Gastrocnemius medialis (tissue), 4 donors: ENCODE measurements around the gene CUX1. TPM values are rescaled to one million over a fixed set of nuclear protein-coding genes. Genes with fewer than 3 reads are reported as not detected.

Source experiments
- ATAC-seq, 2 donors: fragments of 150-250 bp; one replicate each; pipeline ENCODE4 v1.9.1; 2016
- DNase-seq, 2 donors: peaks; one replicate each; pipeline ENCODE4 v3.0.0-alpha.2; 2019
- H3K27ac ChIP-seq, 4 donors: fragments of 200-600 bp; sonication (generic); 1 replicate in 1 of 4; 2 replicates in 3 of 4; pipeline ENCODE4 v1.5.1; 2016 to 2018; ENCODE audit warnings: mild to moderate bottlenecking in 2 of 4, moderate library complexity in 1 of 4
- H3K27me3 ChIP-seq, 3 donors: fragments of 200-600 bp; sonication (generic) in 2 of 3; 1 replicate in 1 of 3; 2 replicates in 2 of 3; pipeline versions ENCODE4 v1.5.1 to v1.6.0; 2016 to 2019; ENCODE audit warnings: mild to moderate bottlenecking in 1 of 3, moderate library complexity in 1 of 3
- H3K36me3 ChIP-seq, 2 donors: fragments of 200-600 bp; sonication (generic) in 1 of 2; one replicate each; pipeline ENCODE4 v1.5.1; 2017 to 2018
- H3K4me1 ChIP-seq, 2 donors: fragments of 200-600 bp; sonication (generic) in 1 of 2; one replicate each; pipeline ENCODE4 v1.5.1; 2016 to 2017; ENCODE audit warnings: mild to moderate bottlenecking in 2 of 2
- H3K4me3 ChIP-seq, 4 donors: fragments of 200-600 bp; sonication (generic) in 3 of 4; 1 replicate in 1 of 4; 2 replicates in 3 of 4; pipeline ENCODE4 v1.5.1; 2016 to 2019; ENCODE audit warnings: mild to moderate bottlenecking in 2 of 4
- H3K9me3 ChIP-seq, 3 donors: fragments of 200-600 bp; sonication (generic) in 2 of 3; 1 replicate in 1 of 3; 2 replicates in 2 of 3; pipeline ENCODE4 v1.5.1; 2016 to 2019
- POLR2A ChIP-seq, 2 donors: fragments of 450-650 bp; IDR thresholded peaks; one replicate each; pipeline ENCODE4 v1.6.1; 2017; ENCODE audit warnings: antibody characterized with exemption in 2 of 2, mild to moderate bottlenecking in 2 of 2, moderate library complexity in 2 of 2
- in situ Hi-C, 4 donors: fragments of 200-750 bp; cut with MboI; loops; one replicate each; pipeline versions ENCODE4 v1.15.0 to v1.8.0; 2017; ENCODE audit warnings: low sequenced_read_pairs in 4 of 4
- intact Hi-C: fragments of 100-400 bp; cut with DNase I; formaldehyde crosslinking; loops from one replicate; pipeline ENCODE4 v1.15.1; 2023; ENCODE audit warnings: low total_unique reads
- total RNA-seq, 4 donors: library from RNA; depleted of rRNA; stranded (reverse); fragments of >200 nt; gene quantifications; one replicate each; pipeline versions ENCODE4 v1.1.0 to v1.2.3, GENCODE V29; 2016
- TF ChIP-seq, protein P1 (sequence below), 5 experiments: fragments of 450-650 bp in 3 of 5; fragments of 200-600 bp in 2 of 5; sonication (generic) in 2 of 5; IDR thresholded peaks in 4 of 5; conservative IDR thresholded peaks in 1 of 5; 1 replicate in 4 of 5; 2 replicates in 1 of 5; pipeline ENCODE4 v1.5.1; 2016 to 2019; ENCODE audit warnings: antibody characterized with exemption in 5 of 5, mild to moderate bottlenecking in 3 of 5, moderate library complexity in 3 of 5

The CUX1 gene
- total RNA-seq, 4 donors from 2014 or later: 44.1 to 57.9 (median 54.9) TPM

DNA sequence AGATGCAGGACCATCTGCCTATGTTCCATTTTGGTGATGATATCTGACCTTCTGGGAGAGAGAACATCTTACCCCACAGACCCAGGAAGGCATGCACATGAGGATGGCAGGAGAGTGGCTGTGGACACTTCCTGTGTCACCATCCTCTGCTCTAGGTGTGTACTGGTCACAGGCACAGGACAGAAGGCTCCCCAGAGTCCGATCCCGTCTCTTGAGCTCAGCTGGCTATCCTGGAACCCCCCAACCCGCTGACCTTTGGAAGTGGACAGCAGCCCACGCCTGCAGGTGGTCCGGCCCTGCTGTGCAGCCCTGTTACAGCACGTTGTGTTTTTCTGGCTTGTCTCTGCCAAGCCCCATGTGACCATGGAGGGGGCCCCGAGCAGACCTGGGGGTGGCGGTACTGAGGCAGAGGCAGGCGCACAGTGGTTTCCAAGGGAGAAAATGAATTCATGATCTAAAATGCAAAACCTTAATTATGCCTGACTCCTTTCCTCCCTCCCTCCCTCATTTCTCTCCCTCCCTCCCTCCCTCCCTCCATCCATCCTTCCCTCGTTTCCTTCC is 178.8 kb downstream of the CUX1 start:
- Histone ChIP-seq H3K9me3 (no peaks in the 10 kb centered on the region), H3K27me3 (no peaks in the 10 kb centered on the region), H3K36me3 (no peaks in the 10 kb centered on the region), H3K27ac (no peak overlapping the region), H3K4me3 (no peak overlapping the region), H3K4me1 (peaks cover 16 to 31% of the 10 kb centered on the region in 2 donors)
- DNase-seq (no peak), ATAC-seq (no peak)
- in situ Hi-C loops (no loop called here), intact Hi-C loops (no loop called here)
- TF ChIP-seq, protein P1, sequence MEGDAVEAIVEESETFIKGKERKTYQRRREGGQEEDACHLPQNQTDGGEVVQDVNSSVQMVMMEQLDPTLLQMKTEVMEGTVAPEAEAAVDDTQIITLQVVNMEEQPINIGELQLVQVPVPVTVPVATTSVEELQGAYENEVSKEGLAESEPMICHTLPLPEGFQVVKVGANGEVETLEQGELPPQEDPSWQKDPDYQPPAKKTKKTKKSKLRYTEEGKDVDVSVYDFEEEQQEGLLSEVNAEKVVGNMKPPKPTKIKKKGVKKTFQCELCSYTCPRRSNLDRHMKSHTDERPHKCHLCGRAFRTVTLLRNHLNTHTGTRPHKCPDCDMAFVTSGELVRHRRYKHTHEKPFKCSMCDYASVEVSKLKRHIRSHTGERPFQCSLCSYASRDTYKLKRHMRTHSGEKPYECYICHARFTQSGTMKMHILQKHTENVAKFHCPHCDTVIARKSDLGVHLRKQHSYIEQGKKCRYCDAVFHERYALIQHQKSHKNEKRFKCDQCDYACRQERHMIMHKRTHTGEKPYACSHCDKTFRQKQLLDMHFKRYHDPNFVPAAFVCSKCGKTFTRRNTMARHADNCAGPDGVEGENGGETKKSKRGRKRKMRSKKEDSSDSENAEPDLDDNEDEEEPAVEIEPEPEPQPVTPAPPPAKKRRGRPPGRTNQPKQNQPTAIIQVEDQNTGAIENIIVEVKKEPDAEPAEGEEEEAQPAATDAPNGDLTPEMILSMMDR (IDR thresholded peaks at IDR 0.05 in 4 of 5, conservative IDR thresholded peaks at IDR 0.05 in 1 of 5): no peak
- TF ChIP-seq POLR2A (IDR thresholded peaks at IDR 0.05): no peak

DNA sequence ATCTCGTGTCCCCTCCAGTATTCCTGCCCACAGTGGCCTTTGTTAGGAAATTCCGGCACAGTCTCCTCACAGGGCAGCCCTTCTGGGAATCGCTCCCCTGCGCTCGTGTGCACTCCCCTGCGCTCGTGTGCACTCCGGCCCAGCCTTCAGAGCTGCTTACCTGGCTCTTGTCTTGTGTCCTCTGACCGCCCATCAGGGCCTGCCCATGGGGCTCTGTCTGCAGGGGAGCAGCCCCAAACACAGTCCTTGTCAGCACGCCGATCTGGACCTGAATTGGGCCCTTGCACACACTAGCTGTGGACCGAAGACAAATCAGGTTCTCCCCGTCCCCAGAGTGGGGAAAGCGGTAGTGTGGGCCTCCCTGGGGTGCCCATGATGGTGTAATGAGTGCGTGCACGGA is 179.4 kb downstream of the CUX1 start:
- TF ChIP-seq, protein P1 (IDR thresholded peaks at IDR 0.05 in 4 of 5, conservative IDR thresholded peaks at IDR 0.05 in 1 of 5): no peak
- TF ChIP-seq POLR2A (IDR thresholded peaks at IDR 0.05): no peak
- peaks cover 16 to 31% of the 10 kb centered on the region in 2 donors for H3K4me1 ChIP-seq
- intact Hi-C loops: no loop called here

DNA sequence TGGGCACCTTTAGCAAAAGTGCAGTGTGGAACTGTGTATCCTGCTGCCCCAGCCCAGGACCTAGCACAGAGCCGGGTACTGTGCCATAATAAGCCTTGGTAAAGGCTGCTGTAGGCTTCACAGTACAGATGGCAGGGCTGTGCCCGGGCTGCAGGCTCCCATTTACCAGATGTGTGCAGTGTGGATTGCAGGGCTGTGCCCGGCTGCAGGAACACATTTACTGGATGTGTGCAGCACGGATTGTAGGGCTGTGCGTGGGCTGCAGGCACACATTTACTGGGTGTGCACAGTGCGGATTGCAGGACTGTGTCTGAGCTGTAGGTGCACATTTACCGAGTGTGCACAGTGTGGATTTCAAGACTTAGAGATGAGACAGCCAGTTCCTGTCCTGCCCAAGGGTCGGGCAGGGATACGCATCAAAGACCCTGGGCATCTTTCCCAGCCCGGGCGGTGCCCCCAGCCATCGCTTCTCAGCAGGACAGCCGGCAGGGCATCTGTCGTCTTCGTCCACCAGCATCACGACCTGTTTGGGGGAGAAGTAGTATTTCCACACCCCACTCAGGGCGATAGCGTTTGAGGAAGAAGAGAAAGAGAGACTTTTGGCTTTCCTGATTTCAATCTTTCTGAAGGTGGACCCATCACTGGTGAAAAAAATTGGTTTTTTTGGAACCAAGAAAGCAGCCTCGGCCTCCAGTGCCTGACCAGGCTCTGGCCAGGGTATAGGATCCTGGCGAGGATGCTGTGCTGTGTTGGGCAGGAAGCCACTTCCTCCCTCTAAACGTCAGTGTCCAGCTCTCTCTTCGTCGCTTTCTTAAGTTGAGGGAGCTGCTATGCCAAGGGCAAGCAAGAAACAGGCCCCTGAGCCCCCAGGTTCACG is 180.8 kb downstream of the CUX1 start:
- Histone ChIP-seq H3K4me1 (peaks cover 16 to 31% of the 10 kb centered on the region in 2 donors), H3K27me3 (no peaks in the 10 kb centered on the region), H3K36me3 (no peaks in the 10 kb centered on the region), H3K9me3 (no peaks in the 10 kb centered on the region), H3K4me3 (no peak overlapping the region), H3K27ac (no peak overlapping the region)
- ATAC-seq (peak in 1 of 2 donors; percentile 11), DNase-seq (no peak)
- TF ChIP-seq, protein P1 (IDR thresholded peaks at IDR 0.05 in 4 of 5, conservative IDR thresholded peaks at IDR 0.05 in 1 of 5): no peak
- TF ChIP-seq POLR2A (IDR thresholded peaks at IDR 0.05): no peak
- intact Hi-C loops (no loop called here), in situ Hi-C loops (no loop called here)

More for the DNA sequence above, 179.4 kb downstream of the CUX1 start:
- in situ Hi-C loops: no loop called here
- Histone ChIP-seq H3K27me3 (no peaks in the 10 kb centered on the region), H3K36me3 (no peaks in the 10 kb centered on the region), H3K9me3 (no peaks in the 10 kb centered on the region), H3K4me3 (no peak overlapping the region), H3K27ac (no peak overlapping the region)
- no peak for ATAC-seq
- no peak for DNase-seq

DNA sequence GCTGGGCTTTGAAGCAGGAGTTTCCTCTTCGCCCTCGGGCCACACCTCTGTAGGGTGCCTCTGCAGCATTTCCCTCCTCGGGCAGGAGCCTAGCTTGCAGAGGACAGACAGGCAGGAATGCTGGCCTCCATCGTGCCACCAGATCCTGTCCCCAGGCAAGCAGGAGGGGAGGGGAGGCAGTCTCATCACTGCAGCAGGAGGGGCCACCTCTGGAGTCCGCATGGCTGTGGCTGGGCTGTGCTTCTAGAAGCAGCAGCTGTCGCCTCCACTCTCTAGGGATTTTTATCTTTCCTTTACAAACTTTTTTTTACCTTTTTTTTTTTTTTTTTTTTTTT is 181.4 kb downstream of the CUX1 start:
- no peaks in the 10 kb centered on the region for H3K9me3 ChIP-seq
- no peak for ATAC-seq
- DNase-seq: no peak
- H3K27me3 ChIP-seq: no peaks in the 10 kb centered on the region
- in situ Hi-C loops (no loop called here), intact Hi-C loops (no loop called here)
- TF ChIP-seq, protein P1 (IDR thresholded peaks at IDR 0.05 in 4 of 5, conservative IDR thresholded peaks at IDR 0.05 in 1 of 5): no peak
- no peak for TF ChIP-seq POLR2A (IDR thresholded peaks at IDR 0.05)
- no peak overlapping the region for H3K27ac ChIP-seq
- peaks cover 16 to 36% of the 10 kb centered on the region in 2 donors for H3K4me1 ChIP-seq
- no peak overlapping the region for H3K4me3 ChIP-seq
- no peaks in the 10 kb centered on the region for H3K36me3 ChIP-seq
